Gastroesophageal sphincter (tissue), 3 donors: ENCODE measurements around the gene COG6.

ENCODE experiments used
- CTCF ChIP-seq, 4 experiments: fragments of 200-600 bp in 2 of 4; fragments of 450-650 bp in 2 of 4; sonication (generic) in 1 of 4; IDR thresholded peaks; one replicate each; pipeline ENCODE4 v1.5.1; 2017 to 2019; ENCODE audit warnings: antibody characterized with exemption in 4 of 4, mild to moderate bottlenecking in 2 of 4, moderate library complexity in 2 of 4
- POLR2A ChIP-seq, 2 donors: fragments of 450-650 bp; IDR thresholded peaks; one replicate each; pipeline ENCODE4 v1.6.1; 2017; ENCODE audit warnings: antibody characterized with exemption in 2 of 2, mild to moderate bottlenecking in 2 of 2, moderate library complexity in 1 of 2

GRCh38 chr13:39663958-39664357 is 8.5 kb downstream of the COG6 start:
- TF ChIP-seq CTCF (IDR thresholded peaks at IDR 0.05) (no peak), POLR2A (IDR thresholded peaks at IDR 0.05) (no peak)
